Transverse colon (tissue), 4 donors: ENCODE data around the gene STK33. TPM values are rescaled to one million over a fixed set of nuclear protein-coding genes. Genes with fewer than 3 reads are reported as not detected.

Source experiments
- DNase-seq: peaks from one replicate; pipeline ENCODE4 v3.0.0-alpha.2; 2019
- H3K27ac ChIP-seq, 4 donors: fragments of 200-600 bp; sonication (generic); 2 replicates each; pipeline ENCODE4 v1.5.1; 2016 to 2018; ENCODE audit warnings: inconsistent platforms in 4 of 4
- H3K27me3 ChIP-seq: fragments of 200-600 bp; sonication (generic); 2 replicates; pipeline ENCODE4 v1.5.1; 2017; ENCODE audit warnings: inconsistent platforms
- H3K36me3 ChIP-seq, 4 donors: fragments of 200-600 bp; sonication (generic); 2 replicates each; pipeline ENCODE4 v1.5.1; 2017 to 2019; ENCODE audit warnings: inconsistent platforms in 4 of 4
- H3K4me1 ChIP-seq, 4 donors: fragments of 200-600 bp; sonication (generic); 2 replicates each; pipeline ENCODE4 v1.5.1; 2017 to 2020; ENCODE audit warnings: inconsistent platforms in 4 of 4
- H3K4me3 ChIP-seq, 4 donors: fragments of 200-600 bp; sonication (generic); 1 replicate in 1 of 4; 2 replicates in 3 of 4; pipeline versions ENCODE4 v1.5.1 to v1.6.1; 2017 to 2019; ENCODE audit warnings: inconsistent platforms in 4 of 4
- H3K9me3 ChIP-seq, 2 donors: fragments of 200-600 bp; sonication (generic); 2 replicates each; pipeline ENCODE4 v1.5.1; 2017 to 2019; ENCODE audit warnings: inconsistent platforms in 2 of 2
- EP300 ChIP-seq: sonication (generic); formaldehyde crosslinking; IDR thresholded peaks from one replicate; pipeline ENCODE4 v1.6.1; 2017; ENCODE audit warnings: antibody characterized with exemption, low read depth
- POLR2A ChIP-seq: fragments of 450-650 bp; IDR thresholded peaks from one replicate; pipeline ENCODE4 v1.6.1; 2016; ENCODE audit warnings: antibody characterized with exemption, mild to moderate bottlenecking, moderate library complexity
- POLR2AphosphoS5 ChIP-seq, 3 donors: sonication (generic); formaldehyde crosslinking; IDR thresholded peaks; one replicate each; pipeline ENCODE4 v1.6.1; 2016; ENCODE audit warnings: antibody characterized with exemption in 3 of 3
- WGBS, 2 donors: methylation state at CpG; one replicate each; pipeline ENCODE4 v1.1.5; 2018; ENCODE audit warnings: low coverage in 1 of 2; 5-methylcytosine and 5-hydroxymethylcytosine counted together
- in situ Hi-C, 4 donors: fragments of 200-750 bp; cut with MboI; loops; one replicate each; pipeline versions ENCODE4 v1.15.0 to v1.15.1; 2017; ENCODE audit warnings: low sequenced_read_pairs in 3 of 4, low pct_ligation_motif_present in 1 of 4, low pct_unique_long_range_greater_than_20kb in 1 of 4
- intact Hi-C: fragments of 100-400 bp; cut with DNase I; formaldehyde crosslinking; loops from one replicate; pipeline ENCODE4 v1.15.1; 2023; ENCODE audit warnings: low total_unique reads
- total RNA-seq, 4 donors: library from RNA; depleted of rRNA; stranded (reverse); fragments of >200 nt; gene quantifications; one replicate each; pipeline ENCODE4 v1.1.0, GENCODE V29; 2016
- TF ChIP-seq, protein P1 (sequence below), 5 experiments: fragments of 200-600 bp in 3 of 5; fragments of 450-650 bp in 2 of 5; sonication (generic) in 3 of 5; IDR thresholded peaks; 1 replicate in 2 of 5; 2 replicates in 3 of 5; pipeline ENCODE4 v1.5.1; 2016 to 2017; ENCODE audit warnings: antibody characterized with exemption in 5 of 5, inconsistent platforms in 3 of 5, mild to moderate bottlenecking in 2 of 5, moderate library complexity in 1 of 5

Gene STK33
- 10 to 100 TPM in 1 of 4 donors, 1 to 10 TPM in 3; 2.0 to 14.2 (median 3.8) TPM for total RNA-seq

DNA sequence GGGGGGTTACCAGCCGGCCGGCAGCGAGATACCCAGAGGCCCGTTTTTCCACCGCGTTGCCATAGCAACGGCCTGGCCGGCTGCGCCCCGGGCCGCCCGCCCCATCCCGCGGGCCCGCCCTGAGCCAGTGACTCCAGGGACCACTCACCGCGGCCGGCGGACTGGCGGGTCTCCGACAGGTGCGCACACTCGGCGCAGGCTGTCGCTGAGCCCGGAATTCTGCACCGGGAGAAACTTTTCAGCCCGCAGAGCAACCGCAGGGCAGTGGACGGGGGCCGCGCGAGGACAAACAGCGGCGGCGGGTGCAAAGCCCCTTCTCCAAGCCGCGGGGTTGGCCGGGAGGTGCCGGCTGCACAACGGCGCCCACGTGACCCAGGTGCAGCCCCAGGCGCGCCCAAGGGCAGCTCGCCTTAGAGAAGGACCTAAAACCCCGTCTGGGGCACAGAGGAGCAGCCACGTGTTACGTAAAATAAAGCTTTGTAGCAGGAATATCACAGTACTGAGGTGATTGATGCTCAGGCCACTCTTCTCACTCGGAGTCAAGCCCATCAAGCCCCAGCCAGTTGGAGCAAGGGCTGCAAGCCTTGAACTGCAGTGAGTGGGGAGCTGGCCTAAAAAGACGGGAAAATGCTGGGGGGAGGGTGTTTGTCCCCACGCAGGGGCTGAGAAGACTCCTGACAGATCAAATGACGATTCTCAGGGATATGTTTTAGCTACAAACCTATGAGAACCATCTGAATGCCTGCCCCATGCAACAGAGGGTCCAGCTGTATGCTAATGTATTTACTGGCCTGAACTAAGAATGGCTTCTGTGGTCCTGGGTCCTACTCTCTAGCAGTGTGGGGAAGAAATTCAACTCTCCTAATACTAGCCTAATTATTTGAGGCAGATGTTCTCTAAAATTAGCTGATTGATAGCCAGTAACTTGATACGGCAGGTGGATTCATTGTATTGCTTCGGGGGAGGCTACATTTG lies at the start of gene STK33:
TSS of gene STK33 (minus strand) at position 294 of the 975 bp plus-strand sequence. CDS start 119,323 bp downstream, outside the sequence.
- Histone ChIP-seq H3K27ac (peak within 1 kb of the TSS; percentile 9 to 46 (median 36)), H3K27me3 (peaks cover 10% of the 10 kb centered on the region), H3K4me1 (peaks cover 0 to 15% (median 7%) of the 10 kb centered on the region in 4 donors), H3K36me3 (no peaks in the 10 kb centered on the region), H3K9me3 (no peaks in the 10 kb centered on the region), H3K4me3 (peak within 1 kb of the TSS; percentile 47 to 73 (median 61))
- no peak for TF ChIP-seq POLR2A
- TF ChIP-seq, protein P1, sequence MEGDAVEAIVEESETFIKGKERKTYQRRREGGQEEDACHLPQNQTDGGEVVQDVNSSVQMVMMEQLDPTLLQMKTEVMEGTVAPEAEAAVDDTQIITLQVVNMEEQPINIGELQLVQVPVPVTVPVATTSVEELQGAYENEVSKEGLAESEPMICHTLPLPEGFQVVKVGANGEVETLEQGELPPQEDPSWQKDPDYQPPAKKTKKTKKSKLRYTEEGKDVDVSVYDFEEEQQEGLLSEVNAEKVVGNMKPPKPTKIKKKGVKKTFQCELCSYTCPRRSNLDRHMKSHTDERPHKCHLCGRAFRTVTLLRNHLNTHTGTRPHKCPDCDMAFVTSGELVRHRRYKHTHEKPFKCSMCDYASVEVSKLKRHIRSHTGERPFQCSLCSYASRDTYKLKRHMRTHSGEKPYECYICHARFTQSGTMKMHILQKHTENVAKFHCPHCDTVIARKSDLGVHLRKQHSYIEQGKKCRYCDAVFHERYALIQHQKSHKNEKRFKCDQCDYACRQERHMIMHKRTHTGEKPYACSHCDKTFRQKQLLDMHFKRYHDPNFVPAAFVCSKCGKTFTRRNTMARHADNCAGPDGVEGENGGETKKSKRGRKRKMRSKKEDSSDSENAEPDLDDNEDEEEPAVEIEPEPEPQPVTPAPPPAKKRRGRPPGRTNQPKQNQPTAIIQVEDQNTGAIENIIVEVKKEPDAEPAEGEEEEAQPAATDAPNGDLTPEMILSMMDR (IDR thresholded peaks at IDR 0.05) = no peak
- no peak for TF ChIP-seq EP300
- no peak for TF ChIP-seq POLR2AphosphoS5 (IDR thresholded peaks at IDR 0.05)
- WGBS, 2 donors = 6% methylated on average over 40 of the region's 55 CpGs; no CpG with 5 or more reads in 1 of the 2 donors
- in situ Hi-C loops = no loop called here
- intact Hi-C loops = no loop called here
- peak; percentile 63 for DNase-seq

DNA sequence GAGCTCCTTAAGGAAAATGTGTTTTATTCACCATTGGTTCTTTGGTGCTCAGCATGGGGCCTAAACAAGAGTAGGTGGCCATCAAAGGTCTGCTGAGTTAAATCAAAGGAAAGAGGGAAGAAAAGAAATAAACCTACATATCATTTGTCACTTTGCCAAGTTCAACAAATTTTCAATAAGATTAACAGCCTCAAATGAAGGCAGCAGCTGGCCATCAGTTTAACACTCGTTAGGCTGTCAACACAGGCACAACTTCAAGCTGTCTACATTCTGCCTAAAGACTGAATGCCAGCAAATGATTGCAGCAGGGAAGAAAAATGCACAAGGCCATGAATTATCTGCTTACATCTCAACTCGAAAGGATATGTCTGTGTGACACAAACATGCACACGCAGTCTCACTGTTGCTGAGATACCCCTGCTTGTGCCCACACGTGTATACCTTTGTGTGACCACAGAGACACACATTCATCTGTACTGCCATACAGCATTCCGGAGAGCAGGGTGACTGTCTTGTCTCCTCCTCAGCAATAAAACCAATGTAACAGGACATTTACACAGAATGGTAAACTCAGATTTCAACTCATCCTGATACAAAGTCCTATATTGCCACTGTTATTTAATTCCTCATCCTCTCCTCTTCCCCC lies 48.3 kb upstream of the STK33 start:
- TF ChIP-seq POLR2AphosphoS5 (IDR thresholded peaks at IDR 0.05) = no peak
- no peak for TF ChIP-seq POLR2A
- no peak for TF ChIP-seq EP300
- TF ChIP-seq, protein P1 (IDR thresholded peaks at IDR 0.05) = no peak
- 65 to 68% methylated on average over 5 of the region's 5 CpGs for WGBS, 2 donors
- Histone ChIP-seq H3K27ac (no peak overlapping the region), H3K36me3 (peaks cover 0 to 32% (median 0%) of the 10 kb centered on the region in 4 donors), H3K4me3 (no peak overlapping the region), H3K9me3 (no peaks in the 10 kb centered on the region), H3K4me1 (no peaks in the 10 kb centered on the region), H3K27me3 (no peaks in the 10 kb centered on the region)
- intact Hi-C loops (no loop called here), in situ Hi-C loops (no loop called here)
- DNase-seq = no peak

DNA sequence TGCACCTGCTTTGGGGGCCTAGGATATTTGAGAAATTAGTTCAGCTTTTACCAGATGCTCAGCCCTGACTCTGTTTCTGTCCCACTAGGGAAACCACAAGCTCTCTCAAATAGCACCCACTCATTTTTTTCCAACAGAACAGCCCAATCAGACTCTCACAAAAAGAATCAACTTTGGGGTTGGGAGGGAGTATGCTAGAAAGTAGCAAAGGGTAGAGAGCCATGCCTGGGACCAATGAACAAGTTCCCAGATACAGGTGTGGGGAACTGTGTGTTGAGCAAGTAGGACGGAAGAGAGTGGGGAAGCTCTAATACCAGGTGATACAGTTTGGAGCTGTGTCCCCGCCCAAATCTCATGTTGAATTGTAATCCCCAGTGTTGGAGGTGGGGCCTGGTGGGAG lies 47.3 kb upstream of the STK33 start:
- intact Hi-C loops = no loop called here
- TF ChIP-seq POLR2AphosphoS5 (IDR thresholded peaks at IDR 0.05) (no peak), POLR2A (no peak), EP300 (no peak)
- TF ChIP-seq, protein P1 (IDR thresholded peaks at IDR 0.05) = no peak
- H3K36me3 ChIP-seq = peaks cover 0 to 37% (median 0%) of the 10 kb centered on the region in 4 donors
- H3K27me3 ChIP-seq = no peaks in the 10 kb centered on the region
- in situ Hi-C loops = no loop called here
- no peak overlapping the region for H3K4me3 ChIP-seq
- no peaks in the 10 kb centered on the region for H3K9me3 ChIP-seq
- H3K27ac ChIP-seq = no peak overlapping the region
- no peak for DNase-seq
- 78 to 93% methylated on average over 2 of the region's 2 CpGs for WGBS, 2 donors
- H3K4me1 ChIP-seq = no peaks in the 10 kb centered on the region

DNA sequence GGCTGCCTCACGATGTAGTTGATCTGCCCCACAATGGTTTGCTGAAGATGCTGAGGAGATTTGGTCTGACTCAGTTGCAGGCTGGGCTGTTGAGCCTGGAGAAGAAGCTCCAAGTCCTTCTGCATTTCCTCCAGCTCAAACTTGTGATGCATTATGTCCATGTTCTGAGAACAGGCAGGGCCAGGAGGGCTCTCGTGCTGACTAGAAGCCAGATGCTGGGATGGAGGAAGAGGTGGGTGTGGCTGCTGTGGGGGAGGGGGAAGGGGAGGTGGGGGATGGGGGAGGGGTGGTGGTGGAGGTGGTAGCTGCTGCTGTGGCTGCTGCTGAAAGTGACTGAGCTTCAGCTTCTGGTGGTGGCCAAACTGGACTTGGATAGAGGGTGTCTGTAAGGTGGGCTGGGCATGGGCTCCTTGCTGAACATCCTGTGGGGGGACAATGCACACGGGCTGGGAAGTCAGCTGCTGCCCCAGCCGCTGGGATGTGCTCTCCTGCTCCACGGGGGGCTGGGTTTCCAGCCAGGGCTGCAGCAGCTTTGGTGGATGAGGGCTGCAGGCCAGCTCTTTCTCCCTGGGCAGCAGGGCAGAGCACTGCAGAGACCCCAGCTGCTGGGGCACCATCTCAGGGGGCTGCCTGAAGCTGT lies 46.4 kb upstream of the STK33 start:
- TF ChIP-seq, protein P1 (IDR thresholded peaks at IDR 0.05) = no peak
- TF ChIP-seq POLR2A = no peak
- no peak for TF ChIP-seq EP300
- no peak for TF ChIP-seq POLR2AphosphoS5 (IDR thresholded peaks at IDR 0.05)
- WGBS, 2 donors = 62% methylated on average over 5 of the region's 5 CpGs; no CpG with 5 or more reads in 1 of the 2 donors
- H3K27me3 ChIP-seq = no peaks in the 10 kb centered on the region
- no peaks in the 10 kb centered on the region for H3K4me1 ChIP-seq
- intact Hi-C loops (no loop called here), in situ Hi-C loops (no loop called here)
- peaks cover 0 to 37% (median 2%) of the 10 kb centered on the region in 4 donors for H3K36me3 ChIP-seq
- no peak overlapping the region for H3K27ac ChIP-seq
- no peaks in the 10 kb centered on the region for H3K9me3 ChIP-seq
- DNase-seq = no peak
- no peak overlapping the region for H3K4me3 ChIP-seq
